Liver (tissue), 3 donors: ENCODE results near the gene ESRP2.

ENCODE experiments used
- EGR1 ChIP-seq, 2 donors: IDR thresholded peaks; 2 replicates each; pipeline ENCODE4 v1.6.1; 2016 to 2018; ENCODE audit warnings: antibody characterized with exemption in 2 of 2, low read depth in 2 of 2
- GABPA ChIP-seq, 2 donors: IDR thresholded peaks in 1 of 2; conservative IDR thresholded peaks in 1 of 2; 2 replicates each; pipeline ENCODE4 v1.6.1; 2016; ENCODE audit warnings: antibody characterized with exemption in 2 of 2, mild to moderate bottlenecking in 1 of 2, moderate library complexity in 1 of 2
- HNF4G ChIP-seq: IDR thresholded peaks from 2 replicates; pipeline ENCODE4 v1.6.1; 2016; ENCODE audit warnings: antibody characterized with exemption
- JUND ChIP-seq, 2 donors: IDR thresholded peaks; 2 replicates each; pipeline ENCODE4 v1.6.1; 2016; ENCODE audit warnings: antibody characterized with exemption in 2 of 2
- RAD21 ChIP-seq, 2 donors: IDR thresholded peaks; 2 replicates each; pipeline ENCODE4 v1.6.1; 2016; ENCODE audit warnings: antibody characterized with exemption in 2 of 2, mild to moderate bottlenecking in 2 of 2
- SP1 ChIP-seq: IDR thresholded peaks from 2 replicates; pipeline ENCODE4 v1.6.1; 2018; ENCODE audit warnings: antibody characterized with exemption, mild to moderate bottlenecking
- TAF1 ChIP-seq: conservative IDR thresholded peaks from 2 replicates; pipeline ENCODE4 v1.6.1; 2016; ENCODE audit warnings: antibody characterized with exemption, mild to moderate bottlenecking
- YY1 ChIP-seq: IDR thresholded peaks from 2 replicates; pipeline ENCODE4 v1.6.1; 2016; ENCODE audit warnings: antibody characterized with exemption, mild to moderate bottlenecking
- TF ChIP-seq, protein P1 (sequence below): fragments of 150-350 bp; IDR thresholded peaks from 2 replicates; pipeline ENCODE4 v1.5.1; 2017; ENCODE audit warnings: improper control_type of control experiment, low read depth, low read length; ENCODE audit not compliant: missing input control
- TF ChIP-seq, protein P2 (sequence below): IDR thresholded peaks from 2 replicates; pipeline ENCODE4 v1.6.1; 2016; ENCODE audit warnings: antibody characterized with exemption
- TF ChIP-seq, protein P3 (sequence below): IDR thresholded peaks from 2 replicates; pipeline ENCODE4 v1.6.1; 2016; ENCODE audit warnings: antibody characterized with exemption
- TF ChIP-seq, protein P4 (sequence below): IDR thresholded peaks from 2 replicates; pipeline ENCODE4 v1.6.1; 2016; ENCODE audit warnings: antibody characterized with exemption, mild to moderate bottlenecking
- donor health status: healthy.
- donor health status: healthy.

DNA sequence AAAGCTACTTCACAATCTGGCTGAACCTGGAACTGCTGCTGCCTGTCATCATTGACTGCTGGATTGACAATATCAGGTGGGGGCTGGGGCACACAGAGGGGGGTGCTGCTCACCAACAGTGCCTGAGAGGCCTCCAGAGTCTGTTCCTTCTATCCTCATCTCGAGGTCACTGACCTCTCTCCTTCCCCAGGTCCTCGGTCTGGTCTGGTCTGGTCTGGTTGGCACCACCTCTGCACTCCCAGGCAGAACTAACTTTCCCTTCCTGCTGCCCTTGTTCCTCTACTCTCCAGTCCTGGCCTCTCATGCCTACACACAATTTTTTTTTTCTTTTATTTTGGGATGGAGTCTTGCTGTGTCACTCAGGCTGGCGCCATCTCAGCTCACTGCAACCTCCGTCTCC lies 13.4 kb upstream of the ESRP2 start:
- TF ChIP-seq, protein P1, sequence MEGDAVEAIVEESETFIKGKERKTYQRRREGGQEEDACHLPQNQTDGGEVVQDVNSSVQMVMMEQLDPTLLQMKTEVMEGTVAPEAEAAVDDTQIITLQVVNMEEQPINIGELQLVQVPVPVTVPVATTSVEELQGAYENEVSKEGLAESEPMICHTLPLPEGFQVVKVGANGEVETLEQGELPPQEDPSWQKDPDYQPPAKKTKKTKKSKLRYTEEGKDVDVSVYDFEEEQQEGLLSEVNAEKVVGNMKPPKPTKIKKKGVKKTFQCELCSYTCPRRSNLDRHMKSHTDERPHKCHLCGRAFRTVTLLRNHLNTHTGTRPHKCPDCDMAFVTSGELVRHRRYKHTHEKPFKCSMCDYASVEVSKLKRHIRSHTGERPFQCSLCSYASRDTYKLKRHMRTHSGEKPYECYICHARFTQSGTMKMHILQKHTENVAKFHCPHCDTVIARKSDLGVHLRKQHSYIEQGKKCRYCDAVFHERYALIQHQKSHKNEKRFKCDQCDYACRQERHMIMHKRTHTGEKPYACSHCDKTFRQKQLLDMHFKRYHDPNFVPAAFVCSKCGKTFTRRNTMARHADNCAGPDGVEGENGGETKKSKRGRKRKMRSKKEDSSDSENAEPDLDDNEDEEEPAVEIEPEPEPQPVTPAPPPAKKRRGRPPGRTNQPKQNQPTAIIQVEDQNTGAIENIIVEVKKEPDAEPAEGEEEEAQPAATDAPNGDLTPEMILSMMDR, result no peak
- TF ChIP-seq, protein P2, sequence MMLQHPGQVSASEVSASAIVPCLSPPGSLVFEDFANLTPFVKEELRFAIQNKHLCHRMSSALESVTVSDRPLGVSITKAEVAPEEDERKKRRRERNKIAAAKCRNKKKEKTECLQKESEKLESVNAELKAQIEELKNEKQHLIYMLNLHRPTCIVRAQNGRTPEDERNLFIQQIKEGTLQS, result no peak
- TF ChIP-seq, protein P3, sequence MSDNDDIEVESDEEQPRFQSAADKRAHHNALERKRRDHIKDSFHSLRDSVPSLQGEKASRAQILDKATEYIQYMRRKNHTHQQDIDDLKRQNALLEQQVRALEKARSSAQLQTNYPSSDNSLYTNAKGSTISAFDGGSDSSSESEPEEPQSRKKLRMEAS, result no peak
- TF ChIP-seq TAF1, result no peak
- no peak for TF ChIP-seq YY1
- TF ChIP-seq, protein P4, sequence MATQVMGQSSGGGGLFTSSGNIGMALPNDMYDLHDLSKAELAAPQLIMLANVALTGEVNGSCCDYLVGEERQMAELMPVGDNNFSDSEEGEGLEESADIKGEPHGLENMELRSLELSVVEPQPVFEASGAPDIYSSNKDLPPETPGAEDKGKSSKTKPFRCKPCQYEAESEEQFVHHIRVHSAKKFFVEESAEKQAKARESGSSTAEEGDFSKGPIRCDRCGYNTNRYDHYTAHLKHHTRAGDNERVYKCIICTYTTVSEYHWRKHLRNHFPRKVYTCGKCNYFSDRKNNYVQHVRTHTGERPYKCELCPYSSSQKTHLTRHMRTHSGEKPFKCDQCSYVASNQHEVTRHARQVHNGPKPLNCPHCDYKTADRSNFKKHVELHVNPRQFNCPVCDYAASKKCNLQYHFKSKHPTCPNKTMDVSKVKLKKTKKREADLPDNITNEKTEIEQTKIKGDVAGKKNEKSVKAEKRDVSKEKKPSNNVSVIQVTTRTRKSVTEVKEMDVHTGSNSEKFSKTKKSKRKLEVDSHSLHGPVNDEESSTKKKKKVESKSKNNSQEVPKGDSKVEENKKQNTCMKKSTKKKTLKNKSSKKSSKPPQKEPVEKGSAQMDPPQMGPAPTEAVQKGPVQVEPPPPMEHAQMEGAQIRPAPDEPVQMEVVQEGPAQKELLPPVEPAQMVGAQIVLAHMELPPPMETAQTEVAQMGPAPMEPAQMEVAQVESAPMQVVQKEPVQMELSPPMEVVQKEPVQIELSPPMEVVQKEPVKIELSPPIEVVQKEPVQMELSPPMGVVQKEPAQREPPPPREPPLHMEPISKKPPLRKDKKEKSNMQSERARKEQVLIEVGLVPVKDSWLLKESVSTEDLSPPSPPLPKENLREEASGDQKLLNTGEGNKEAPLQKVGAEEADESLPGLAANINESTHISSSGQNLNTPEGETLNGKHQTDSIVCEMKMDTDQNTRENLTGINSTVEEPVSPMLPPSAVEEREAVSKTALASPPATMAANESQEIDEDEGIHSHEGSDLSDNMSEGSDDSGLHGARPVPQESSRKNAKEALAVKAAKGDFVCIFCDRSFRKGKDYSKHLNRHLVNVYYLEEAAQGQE, result no peak
- no peak for TF ChIP-seq HNF4G
- TF ChIP-seq EGR1 (IDR thresholded peaks at IDR 0.05; ENCODE audit: low read depth in 2 of 2), result no peak
- TF ChIP-seq SP1, result no peak
- no peak for TF ChIP-seq GABPA (IDR thresholded peaks at IDR 0.05 in 1 of 2, conservative IDR thresholded peaks at IDR 0.05 in 1 of 2)
- no peak for TF ChIP-seq JUND (IDR thresholded peaks at IDR 0.05)
- no peak for TF ChIP-seq RAD21 (IDR thresholded peaks at IDR 0.05)
